GM06990 (cell line): ENCODE data around the gene STBD1.
"Not testable (repeated sequence)": the region's sequence is repeated elsewhere in the genome, so short reads cannot be mapped to it uniquely, and the experiment has no call there.

Experiments used
- DNase-seq: peaks from one replicate; pipeline ENCODE4 v3.0.0-alpha.2; 2011; ENCODE audit not compliant: insufficient read length; ENCODE audit errors: extremely low read depth
- H3K27me3 ChIP-seq: replicated peaks from 2 replicates; pipeline ENCODE4 v1.6.0; 2011; ENCODE audit warnings: low read length; ENCODE audit not compliant: control insufficient read depth, insufficient read depth
- H3K36me3 ChIP-seq: 2 replicates; pipeline ENCODE4 v1.5.1; 2011; ENCODE audit warnings: low read length; ENCODE audit not compliant: control insufficient read depth, insufficient read depth
- H3K4me3 ChIP-seq: replicated peaks from 2 replicates; pipeline ENCODE4 v1.5.1; 2011; ENCODE audit warnings: low read depth, mild to moderate bottlenecking, control low read depth, low read length
- CTCF ChIP-seq: IDR thresholded peaks from 2 replicates; pipeline ENCODE4 v1.5.1; 2011; ENCODE audit warnings: low read length, control low read depth, mild to moderate bottlenecking, inconsistent platforms; ENCODE audit not compliant: insufficient read depth, poor library complexity, severe bottlenecking

The STBD1 gene

GRCh38 chr4:76280488-76281441, 25.8 kb upstream of the STBD1 start:
- Histone ChIP-seq H3K27me3 (no peaks in the 10 kb centered on the region), H3K36me3 (no peaks in the 10 kb centered on the region), H3K4me3 (no peak overlapping the region)
- DNase-seq: no peak
- no peak for TF ChIP-seq CTCF

- H3K27me3 ChIP-seq, H3K36me3 ChIP-seq, DNase-seq, H3K4me3 ChIP-seq: not testable (repeated sequence)
Observed at GRCh38 chr4:76281594-76281993, 24.9 kb upstream of the STBD1 start.

- H3K27me3 ChIP-seq: no peaks in the 10 kb centered on the region
- TF ChIP-seq CTCF: no peak
- H3K4me3 ChIP-seq: no peak overlapping the region
- DNase-seq: no peak
- H3K36me3 ChIP-seq: no peaks in the 10 kb centered on the region
Observed at GRCh38 chr4:76282941-76283689, 23.4 kb upstream of the STBD1 start.

- Histone ChIP-seq H3K36me3 (no peaks in the 10 kb centered on the region), H3K27me3 (no peaks in the 10 kb centered on the region), H3K4me3 (no peak overlapping the region)
- DNase-seq: no peak
- no peak for TF ChIP-seq CTCF
Observed at GRCh38 chr4:76283900-76284299, 22.6 kb upstream of the STBD1 start.

- not testable (repeated sequence) for H3K27me3 ChIP-seq, DNase-seq, H3K4me3 ChIP-seq, H3K36me3 ChIP-seq
Observed at GRCh38 chr4:76287811-76288210, 18.7 kb upstream of the STBD1 start.

- Histone ChIP-seq H3K36me3 (no peaks in the 10 kb centered on the region), H3K4me3 (no peak overlapping the region), H3K27me3 (peaks cover 2% of the 10 kb centered on the region; the same call in 1 of the 2 replicates)
- TF ChIP-seq CTCF: no peak
- DNase-seq: no peak
Observed at GRCh38 chr4:76292730-76293129, 13.8 kb upstream of the STBD1 start.
